GM23248 (cell line): ENCODE results near the gene KDM6B. TPM values are rescaled to one million over a fixed set of nuclear protein-coding genes. Genes with fewer than 3 reads are reported as not detected.

Experiments used
- DNase-seq: peaks from one replicate; pipeline ENCODE4 v3.0.0-alpha.2; 2015
- H2AFZ ChIP-seq: fragments of 200-600 bp; sonication (generic); 2 replicates; pipeline ENCODE4 v1.6.1; 2016; ENCODE audit warnings: antibody characterized with exemption
- H3F3A ChIP-seq: fragments of 200-600 bp; sonication (generic); 2 replicates; pipeline ENCODE4 v1.6.1; 2016; ENCODE audit warnings: mild to moderate bottlenecking, antibody characterized with exemption, mixed run types; ENCODE audit not compliant: insufficient read depth
- H3K27ac ChIP-seq: fragments of 200-600 bp; sonication (generic); 2 replicates; pipeline ENCODE4 v1.5.1; 2016; ENCODE audit warnings: mild to moderate bottlenecking
- H3K27me3 ChIP-seq: fragments of 200-600 bp; sonication (generic); replicated peaks from 2 replicates; pipeline ENCODE4 v1.6.1; 2016; ENCODE audit warnings: mild to moderate bottlenecking; ENCODE audit not compliant: insufficient read depth
- H3K36me3 ChIP-seq: fragments of 200-600 bp; sonication (generic); 2 replicates; pipeline ENCODE4 v1.6.1; 2016; ENCODE audit warnings: low read depth, mild to moderate bottlenecking
- H3K4me1 ChIP-seq: fragments of 200-600 bp; sonication (generic); 2 replicates; pipeline ENCODE4 v1.6.1; 2016; ENCODE audit warnings: mild to moderate bottlenecking; ENCODE audit not compliant: insufficient read depth
- H3K4me2 ChIP-seq: fragments of 200-600 bp; sonication (generic); one replicate; pipeline ENCODE4 v1.6.1; 2016; ENCODE audit warnings: mild to moderate bottlenecking; ENCODE audit not compliant: unreplicated experiment
- H3K4me3 ChIP-seq: fragments of 200-600 bp; sonication (generic); 2 replicates; pipeline ENCODE4 v1.5.1; 2016; ENCODE audit warnings: mild to moderate bottlenecking
- H3K79me2 ChIP-seq: fragments of 200-600 bp; sonication (generic); 2 replicates; pipeline ENCODE4 v1.6.1; 2016; ENCODE audit warnings: mild to moderate bottlenecking; ENCODE audit not compliant: insufficient read depth
- H3K9ac ChIP-seq: fragments of 200-600 bp; sonication (generic); 2 replicates; pipeline ENCODE4 v1.6.1; 2016; ENCODE audit warnings: mild to moderate bottlenecking
- H3K9me2 ChIP-seq: fragments of 200-600 bp; sonication (generic); 2 replicates; pipeline ENCODE4 v1.6.1; 2016; ENCODE audit warnings: mixed run types, mild to moderate bottlenecking, moderate library complexity; ENCODE audit not compliant: insufficient read depth
- H3K9me3 ChIP-seq: fragments of 200-600 bp; sonication (generic); one replicate; pipeline ENCODE4 v1.6.1; 2017; ENCODE audit warnings: low read depth
- H4K20me1 ChIP-seq: fragments of 200-600 bp; sonication (generic); 2 replicates; pipeline ENCODE4 v1.6.0; 2016; ENCODE audit not compliant: insufficient read depth
- EZH2 ChIP-seq: fragments of 200-600 bp; sonication (generic); IDR thresholded peaks from 2 replicates; pipeline ENCODE4 v1.6.1; 2018; ENCODE audit warnings: antibody characterized with exemption, mild to moderate bottlenecking; ENCODE audit not compliant: insufficient read depth, poor library complexity, severe bottlenecking
- EZH2phosphoT487 ChIP-seq: fragments of 200-600 bp; sonication (generic); IDR thresholded peaks from 2 replicates; pipeline ENCODE4 v1.6.1; 2018; ENCODE audit warnings: antibody characterized with exemption, moderate library complexity, mild to moderate bottlenecking, low read depth; ENCODE audit not compliant: insufficient read depth
- WGBS, 2 experiments: methylation state at CpG; one replicate each; pipeline ENCODE4 v1.1.6; 2015 to 2017; ENCODE audit warnings: low lambda C conversion rate in 2 of 2, low coverage in 1 of 2; ENCODE audit errors: missing lambda C conversion rate in 2 of 2; 5-methylcytosine and 5-hydroxymethylcytosine counted together
- in situ Hi-C: fragments of 300-500 bp; cut with MboI; formaldehyde crosslinking; loops from 2 replicates; pipeline ENCODE4 v1.15.0; 2020
- polyA plus RNA-seq: library from polyadenylated mRNA; unstranded; fragments of >200 nt; fragmentation: Nextera tagmentation; extraction: Ambion mirVana; gene quantifications from 2 replicates; pipeline ENCODE4 v1.2.1, GENCODE V29; 2016
- total RNA-seq: library from RNA; depleted of rRNA; stranded (reverse); fragments of >200 nt; shearing (Covaris generic); gene quantifications from 2 replicates; pipeline ENCODE4 v1.2.3, GENCODE V29; 2014

The KDM6B gene
- total and polyA plus RNA-seq, 2 experiments from 2014 or later = 1.3 to 2.3 TPM

DNA sequence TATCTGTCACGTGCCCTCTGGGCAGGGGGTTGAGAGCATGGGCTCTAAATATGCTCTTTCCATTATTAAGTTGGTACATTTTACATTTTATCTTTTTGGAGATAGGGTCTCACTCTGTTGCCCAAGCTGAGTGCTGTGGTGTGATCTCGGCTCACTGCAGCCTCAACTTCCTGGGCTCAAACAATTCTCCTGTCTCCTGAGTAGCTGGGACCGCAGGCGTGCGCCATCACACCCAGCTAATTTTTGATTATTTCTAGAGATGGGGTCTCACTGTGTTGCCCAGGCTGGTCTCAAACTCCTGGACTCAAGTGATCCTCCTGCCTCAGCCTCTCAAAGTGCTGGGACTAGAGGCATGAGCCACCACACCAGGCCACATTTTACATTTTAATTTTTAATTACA, 43.9 kb upstream of the KDM6B start:
- no peak overlapping the region for H2AFZ ChIP-seq
- no peaks in the 10 kb centered on the region for H4K20me1 ChIP-seq
- H3K4me2 ChIP-seq = no peak overlapping the region
- H3K36me3 ChIP-seq = no peaks in the 10 kb centered on the region
- H3K9me2 ChIP-seq = no peaks in the 10 kb centered on the region
- H3F3A ChIP-seq = no peaks in the 10 kb centered on the region
- WGBS, 2 experiments = 83 to 87% methylated on average over 5 of the region's 5 CpGs
- H3K27me3 ChIP-seq = no peaks in the 10 kb centered on the region
- DNase-seq = no peak
- no peak for TF ChIP-seq EZH2phosphoT487
- TF ChIP-seq EZH2 = no peak
- in situ Hi-C loops = no loop called here
- H3K4me1 ChIP-seq = no peaks in the 10 kb centered on the region
- H3K79me2 ChIP-seq = no peaks in the 10 kb centered on the region
- no peak overlapping the region for H3K9ac ChIP-seq
- no peaks in the 10 kb centered on the region for H3K9me3 ChIP-seq
- no peak overlapping the region for H3K27ac ChIP-seq
- H3K4me3 ChIP-seq = no peak overlapping the region

DNA sequence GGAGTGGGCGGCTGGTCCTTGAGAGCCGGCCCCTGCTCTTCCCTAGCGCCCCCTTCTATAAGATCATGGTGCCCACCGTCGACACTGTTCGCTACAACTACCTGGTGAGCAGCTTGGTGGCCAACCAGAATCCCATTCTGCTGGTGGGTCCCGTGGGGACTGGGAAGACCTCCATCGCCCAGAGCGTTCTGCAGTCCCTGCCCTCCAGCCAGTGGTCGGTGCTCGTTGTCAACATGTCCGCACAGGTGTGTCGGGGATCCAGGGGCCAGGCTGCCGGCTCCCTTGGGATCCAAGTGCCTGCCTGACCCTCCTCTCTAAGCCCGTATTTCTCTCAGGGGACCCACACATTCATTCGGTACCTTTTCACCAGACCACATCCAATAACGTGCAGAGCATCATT, 41.4 kb upstream of the KDM6B start:
- Histone ChIP-seq H3K9me2 (no peaks in the 10 kb centered on the region), H3K79me2 (no peaks in the 10 kb centered on the region), H2AFZ (no peak overlapping the region), H3K9ac (no peak overlapping the region), H3K27me3 (0 out of 2 replicates have a peak, but pooled peaks cover 2% of the 10 kb centered on the region), H4K20me1 (no peaks in the 10 kb centered on the region), H3F3A (no peaks in the 10 kb centered on the region), H3K36me3 (no peaks in the 10 kb centered on the region), H3K4me3 (no peak overlapping the region), H3K4me1 (no peaks in the 10 kb centered on the region), H3K9me3 (no peaks in the 10 kb centered on the region), H3K27ac (no peak overlapping the region), H3K4me2 (no peak overlapping the region)
- in situ Hi-C loops = no loop called here
- TF ChIP-seq EZH2 (no peak), EZH2phosphoT487 (no peak)
- DNase-seq = no peak
- 84 to 86% methylated on average over 17 of the region's 17 CpGs for WGBS, 2 experiments

DNA sequence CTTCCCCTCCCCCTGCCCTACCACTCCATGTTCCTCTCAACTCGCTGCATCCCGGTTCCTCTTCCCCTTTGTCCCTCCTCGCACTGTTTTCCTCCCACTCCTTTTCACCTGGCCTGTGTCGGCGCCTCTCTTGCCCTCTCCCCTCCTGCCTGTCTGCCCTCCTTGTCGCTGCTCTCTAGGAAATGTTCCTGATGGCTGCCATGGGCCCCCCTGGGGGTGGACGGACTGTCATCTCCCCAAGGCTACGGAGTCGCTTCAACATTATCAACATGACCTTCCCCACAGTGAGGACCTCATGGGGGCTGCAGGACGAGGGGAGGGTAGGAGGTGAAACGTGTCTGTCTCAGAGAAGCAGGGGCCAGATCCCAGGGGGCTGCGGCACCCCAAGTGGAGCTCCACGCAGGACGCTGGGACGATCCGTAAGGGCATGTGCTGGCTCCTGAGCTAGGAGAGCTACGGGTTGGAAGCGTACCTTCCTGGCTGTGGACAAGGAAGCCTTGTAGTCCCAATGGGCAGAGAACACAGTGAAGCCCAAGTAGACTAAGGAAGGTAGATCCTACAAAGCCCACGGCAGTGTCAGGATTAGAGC, 39.8 kb upstream of the KDM6B start:
- in situ Hi-C loops = no loop called here
- Histone ChIP-seq H4K20me1 (no peaks in the 10 kb centered on the region), H3K79me2 (no peaks in the 10 kb centered on the region), H2AFZ (no peak overlapping the region), H3K9ac (no peak overlapping the region), H3K36me3 (no peaks in the 10 kb centered on the region), H3K9me2 (no peaks in the 10 kb centered on the region), H3K9me3 (no peaks in the 10 kb centered on the region), H3K4me1 (no peaks in the 10 kb centered on the region), H3K27ac (no peak overlapping the region), H3K4me3 (no peak overlapping the region), H3K4me2 (no peak overlapping the region), H3K27me3 (peaks cover 9% of the 10 kb centered on the region; the same call in 1 of the 2 replicates), H3F3A (no peaks in the 10 kb centered on the region)
- TF ChIP-seq EZH2phosphoT487 (no peak), EZH2 (no peak)
- DNase-seq = no peak
- 40 to 45% methylated on average over 19 of the region's 19 CpGs for WGBS, 2 experiments

DNA sequence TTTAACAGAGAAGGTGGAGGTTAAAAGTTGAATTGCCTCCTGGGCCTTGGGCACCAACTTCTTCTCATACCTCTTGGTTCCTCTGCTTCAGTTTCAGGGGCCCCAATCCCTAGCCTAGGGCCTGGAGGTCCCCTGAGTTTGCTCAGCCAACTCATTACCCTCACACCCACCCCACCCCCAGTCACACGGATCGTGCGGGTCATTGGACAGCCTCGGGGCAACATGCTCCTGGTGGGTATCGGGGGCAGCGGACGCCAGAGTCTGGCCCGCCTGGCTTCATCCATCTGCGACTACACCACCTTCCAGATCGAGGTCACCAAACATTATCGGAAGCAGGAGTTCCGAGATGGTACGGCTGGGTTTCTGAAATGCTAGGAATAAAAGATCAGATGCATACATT, 36.0 kb upstream of the KDM6B start:
- no peaks in the 10 kb centered on the region for H4K20me1 ChIP-seq
- no peak for DNase-seq
- no peak overlapping the region for H3K9ac ChIP-seq
- no peak overlapping the region for H3K27ac ChIP-seq
- H3K4me2 ChIP-seq = no peak overlapping the region
- no peaks in the 10 kb centered on the region for H3K9me2 ChIP-seq
- H3K27me3 ChIP-seq = peaks cover 9% of the 10 kb centered on the region; the same call in 1 of the 2 replicates
- no peaks in the 10 kb centered on the region for H3K4me1 ChIP-seq
- H3K79me2 ChIP-seq = no peaks in the 10 kb centered on the region
- in situ Hi-C loops = no loop called here
- no peaks in the 10 kb centered on the region for H3F3A ChIP-seq
- no peak overlapping the region for H3K4me3 ChIP-seq
- H2AFZ ChIP-seq = no peak overlapping the region
- no peak for TF ChIP-seq EZH2
- TF ChIP-seq EZH2phosphoT487 = no peak
- H3K9me3 ChIP-seq = no peaks in the 10 kb centered on the region
- 39 to 40% methylated on average over 13 of the region's 13 CpGs for WGBS, 2 experiments
- no peaks in the 10 kb centered on the region for H3K36me3 ChIP-seq

- no peak overlapping the region for H3K9ac ChIP-seq
- H3K9me3 ChIP-seq = no peaks in the 10 kb centered on the region
- no peaks in the 10 kb centered on the region for H3K36me3 ChIP-seq
- H3K79me2 ChIP-seq = no peaks in the 10 kb centered on the region
- no peak overlapping the region for H3K27ac ChIP-seq
- H2AFZ ChIP-seq = no peak overlapping the region
- no peak overlapping the region for H3K4me3 ChIP-seq
- no peak for TF ChIP-seq EZH2
- TF ChIP-seq EZH2phosphoT487 = no peak
- H3K9me2 ChIP-seq = no peaks in the 10 kb centered on the region
- H3K4me2 ChIP-seq = no peak overlapping the region
- in situ Hi-C loops = no loop called here
- H3K4me1 ChIP-seq = no peaks in the 10 kb centered on the region
- peaks cover 9% of the 10 kb centered on the region; the same call in 1 of the 2 replicates for H3K27me3 ChIP-seq
- no peaks in the 10 kb centered on the region for H3F3A ChIP-seq
- no peaks in the 10 kb centered on the region for H4K20me1 ChIP-seq
- DNase-seq = no peak
- WGBS, 2 experiments = 57 to 60% methylated on average over 13 of the region's 13 CpGs
Observed at GRCh38 chr17:7798839-7799238, 35.2 kb upstream of the KDM6B start.
